Measurements from ENCODE around the gene MOCOS.

DNA sequence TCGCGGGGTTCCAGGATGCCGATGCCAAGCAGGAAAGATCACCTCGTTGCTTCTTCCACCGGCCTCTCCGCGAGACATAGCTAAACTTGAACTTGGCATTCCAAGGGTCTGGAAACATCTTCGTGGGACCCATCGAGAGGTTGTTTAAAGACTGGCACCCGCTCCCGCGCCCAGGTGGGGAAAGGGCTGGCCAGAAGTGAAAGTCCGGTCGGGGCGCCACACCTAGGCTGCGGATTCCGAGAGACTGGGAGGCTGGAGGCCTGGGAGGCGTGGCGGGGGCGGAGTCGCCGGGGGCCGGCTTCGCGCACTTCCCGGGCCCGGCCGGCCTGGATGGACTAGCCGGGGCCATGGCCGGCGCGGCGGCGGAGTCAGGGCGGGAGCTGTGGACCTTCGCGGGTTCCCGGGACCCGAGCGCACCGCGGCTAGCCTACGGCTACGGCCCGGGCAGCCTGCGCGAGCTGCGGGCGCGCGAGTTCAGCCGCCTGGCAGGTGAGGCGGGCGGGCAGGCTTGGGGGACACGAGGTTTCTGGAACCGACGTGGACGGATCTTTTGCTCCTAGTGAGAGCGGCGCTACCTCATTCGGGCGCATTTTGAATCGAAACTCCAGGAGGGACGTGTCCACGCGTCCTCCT lies at the start of gene MOCOS:
- TF ChIP-seq, protein P1, sequence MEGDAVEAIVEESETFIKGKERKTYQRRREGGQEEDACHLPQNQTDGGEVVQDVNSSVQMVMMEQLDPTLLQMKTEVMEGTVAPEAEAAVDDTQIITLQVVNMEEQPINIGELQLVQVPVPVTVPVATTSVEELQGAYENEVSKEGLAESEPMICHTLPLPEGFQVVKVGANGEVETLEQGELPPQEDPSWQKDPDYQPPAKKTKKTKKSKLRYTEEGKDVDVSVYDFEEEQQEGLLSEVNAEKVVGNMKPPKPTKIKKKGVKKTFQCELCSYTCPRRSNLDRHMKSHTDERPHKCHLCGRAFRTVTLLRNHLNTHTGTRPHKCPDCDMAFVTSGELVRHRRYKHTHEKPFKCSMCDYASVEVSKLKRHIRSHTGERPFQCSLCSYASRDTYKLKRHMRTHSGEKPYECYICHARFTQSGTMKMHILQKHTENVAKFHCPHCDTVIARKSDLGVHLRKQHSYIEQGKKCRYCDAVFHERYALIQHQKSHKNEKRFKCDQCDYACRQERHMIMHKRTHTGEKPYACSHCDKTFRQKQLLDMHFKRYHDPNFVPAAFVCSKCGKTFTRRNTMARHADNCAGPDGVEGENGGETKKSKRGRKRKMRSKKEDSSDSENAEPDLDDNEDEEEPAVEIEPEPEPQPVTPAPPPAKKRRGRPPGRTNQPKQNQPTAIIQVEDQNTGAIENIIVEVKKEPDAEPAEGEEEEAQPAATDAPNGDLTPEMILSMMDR (conservative IDR thresholded peaks at IDR 0.05; ENCODE audit: low read depth, low read length): no peak
- TF ChIP-seq EZH2 (IDR thresholded peaks at IDR 0.05; ENCODE audit: low read length, unreplicated experiment) (no peak), EZH2phosphoT487 (IDR thresholded peaks at IDR 0.05; ENCODE audit: borderline replicate concordance, low read length) (no peak)
